ENCODE measurements around the gene CDH13. TPM values are rescaled to one million over a fixed set of nuclear protein-coding genes. Genes with fewer than 3 reads are reported as not detected.

CDH13 gene
- total and polyA plus RNA-seq, 10 of the 15 experiments (the other 5 are each of a cell fraction or from before 2014, with no cell fraction given) = under 0.01 to 0.05 TPM; not detected in 8

- no peak overlapping the region for H3K9ac ChIP-seq (ENCODE audit: control insufficient read depth, insufficient read depth, low read length)
- no peaks in the 10 kb centered on the region for H3K9me3 ChIP-seq (replicated peaks; ENCODE audit: control insufficient read depth, insufficient read depth, low read length)
- no peak overlapping the region for H2AFZ ChIP-seq (ENCODE audit: control insufficient read depth, low read depth, low read length)
- BruUV-seq (replicated peaks) = no TSS peak
- no peak overlapping the region for H3K4me2 ChIP-seq (ENCODE audit: control insufficient read depth, insufficient read depth)
- POLR2A ChIA-PET = no interaction called here
- no peaks in the 10 kb centered on the region for H3K4me1 ChIP-seq (ENCODE audit: control insufficient read depth, insufficient read depth, low read length)
- no peak for FAIRE-seq
- 56% methylated on average over 11 of the region's 11 CpGs for WGBS (ENCODE audit: insufficient coverage, insufficient replicate concordance, low lambda C conversion rate, missing lambda C conversion rate)
- SMC1A ChIA-PET (ENCODE audit: uncharacterized antibody, unreplicated experiment) = no interaction called here
- RAD21 ChIA-PET (ENCODE audit: unreplicated experiment) = no interaction called here
- no peak for DNase-seq (ENCODE audit: low read depth, low spot score)
- CTCF ChIA-PET = interaction anchor here (1.5 kb wide), 2 partner anchors 10 to 41 kb away, joined by 3 to 5 read pairs; no protein-coding TSS in a partner anchor
- in situ Hi-C loops (cut with MboI) (no loop called here), intact Hi-C loops (cut with micrococcal nuclease; ENCODE audit: unreplicated experiment) (no loop called here)
- TF ChIP-seq BCLAF1 (IDR thresholded peaks at IDR 0.05) (no peak), TBL1XR1 (IDR thresholded peaks at IDR 0.05; ENCODE audit: low read depth, low read length) (no peak), NR2C1 (IDR thresholded peaks at IDR 0.05) (no peak), JUND (IDR thresholded peaks at IDR 0.05; ENCODE audit: low read depth, low read length) (no peak), SREBF1 (IDR thresholded peaks at IDR 0.05; ENCODE audit: low read length) (no peak), POLR2AphosphoS5 (IDR thresholded peaks at IDR 0.05; ENCODE audit: low read length) (no peak), DPF2 (IDR thresholded peaks at IDR 0.05) (no peak), USF1 (IDR thresholded peaks at IDR 0.05; ENCODE audit: borderline replicate concordance, extremely low read length, insufficient read depth, low read depth, low read length) (no peak), CBX5 (IDR thresholded peaks at IDR 0.05; ENCODE audit: low read depth) (no peak), SUPT20H (IDR thresholded peaks at IDR 0.05; ENCODE audit: borderline replicate concordance, control insufficient read depth, low read depth, low read length) (no peak), TAF1 (IDR thresholded peaks at IDR 0.05; ENCODE audit: borderline replicate concordance, low read depth, low read length) (no peak)
- peaks cover 0 to 1% of the 10 kb centered on the region in 2 experiments; a peak in 1 of 4 replicates for H3K27me3 ChIP-seq (replicated peaks in 1 of 2; ENCODE audit: control insufficient read depth in 2 of 2, insufficient read depth in 2 of 2, low read length in 1 of 2)
- no peaks in the 10 kb centered on the region for H4K20me1 ChIP-seq (ENCODE audit: control insufficient read depth, insufficient read depth)
- no peak overlapping the region for H3K27ac ChIP-seq (ENCODE audit: control insufficient read depth, insufficient read depth)
- no peak for ATAC-seq
- H3K79me2 ChIP-seq (ENCODE audit: control insufficient read depth, insufficient read depth, low read length) = no peaks in the 10 kb centered on the region
- H3K36me3 ChIP-seq (ENCODE audit: control insufficient read depth in 2 of 2, insufficient read depth in 2 of 2, low read length in 1 of 2) = no peaks in the 10 kb centered on the region
- no peak overlapping the region for H3K4me3 ChIP-seq
Observed at GRCh38 chr16:82681592-82681991, 54.8 kb downstream of the CDH13 start.
